ENCODE data around the gene DCLK1. TPM values are rescaled to one million over a fixed set of nuclear protein-coding genes. Genes with fewer than 3 reads are reported as not detected.

DCLK1 gene
- total and polyA plus RNA-seq, 7 experiments from 2014 or later, result not detected

DNA sequence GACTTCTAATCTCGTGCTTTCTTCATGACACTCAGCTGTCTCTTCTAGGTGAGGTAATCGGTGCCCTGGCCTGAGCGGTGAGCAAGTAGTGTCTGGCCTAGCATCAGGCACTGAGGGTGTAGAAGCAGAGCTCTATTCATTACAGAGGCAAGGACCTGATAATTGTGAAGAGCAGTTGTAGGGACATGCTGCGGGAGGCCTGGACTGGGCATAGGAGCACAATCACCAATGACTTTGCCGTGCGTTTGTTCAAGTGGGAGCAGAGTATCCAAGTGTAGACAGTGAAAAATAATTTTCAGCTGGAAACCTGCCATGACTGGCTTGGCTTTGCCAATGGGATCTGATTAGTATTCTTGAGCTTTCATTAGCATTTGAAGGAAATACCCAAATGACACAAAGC, 32.1 kb upstream of the DCLK1 start:
- DNase-seq (no peak), ATAC-seq (no peak)
- Mint-ChIP-seq H3K27me3 (peaks cover 0 to 12% (median 0%) of the 10 kb centered on the region in 5 donors), H3K4me3 (no peak overlapping the region), H3K9me3 (peaks cover 0 to 6% (median 2%) of the 10 kb centered on the region in 11 donors), H3K27ac (no peak overlapping the region), H3K4me1 (no peaks in the 10 kb centered on the region), H3K36me3 (no peaks in the 10 kb centered on the region)
- Histone ChIP-seq H3K36me3 (ENCODE audit: control insufficient read depth in 2 of 3, insufficient read depth in 3 of 3, low read length in 3 of 3) (no peaks in the 10 kb centered on the region), H3K27ac (ENCODE audit: low read depth, low read length) (no peak overlapping the region), H3K4me1 (ENCODE audit: control insufficient read depth in 2 of 2, insufficient read depth in 2 of 2, low read length in 2 of 2) (no peaks in the 10 kb centered on the region), H3K27me3 (ENCODE audit: control insufficient read depth in 2 of 2, insufficient read depth in 2 of 2, low read length in 2 of 2) (no peaks in the 10 kb centered on the region), H3K4me3 (ENCODE audit: low read length) (no peak overlapping the region), H3K9me3 (ENCODE audit: control insufficient read depth in 2 of 3, low read length in 3 of 3) (no peaks in the 10 kb centered on the region)
- POLR2A ChIA-PET, result no interaction called here
- intact Hi-C loops (cut with micrococcal nuclease), result no loop called here
- CTCF ChIA-PET, result interaction anchor here (0.7 kb wide), 1 partner anchor 44 kb away, joined by 4 read pairs; no protein-coding TSS in a partner anchor

DNA sequence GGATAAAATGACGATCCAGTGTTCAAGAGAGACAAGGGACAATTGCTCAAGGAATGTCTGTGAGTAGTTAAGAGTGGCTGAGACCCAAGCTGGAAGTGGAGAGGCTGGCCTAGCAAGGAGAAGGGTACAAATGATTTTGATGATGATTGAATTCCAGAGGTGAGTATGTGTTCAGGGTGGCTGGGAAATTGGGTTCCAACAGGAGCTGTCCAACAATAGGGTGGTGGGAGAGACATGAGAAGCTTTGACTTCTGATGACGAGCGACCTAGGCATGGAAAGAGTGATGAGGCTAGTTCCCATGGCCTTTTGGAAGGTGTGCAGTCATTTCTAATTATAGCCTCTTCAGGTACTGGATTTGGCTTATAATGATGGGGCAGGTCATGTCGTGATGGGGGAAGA, 29.1 kb upstream of the DCLK1 start:
- CTCF ChIA-PET, result no interaction called here

DNA sequence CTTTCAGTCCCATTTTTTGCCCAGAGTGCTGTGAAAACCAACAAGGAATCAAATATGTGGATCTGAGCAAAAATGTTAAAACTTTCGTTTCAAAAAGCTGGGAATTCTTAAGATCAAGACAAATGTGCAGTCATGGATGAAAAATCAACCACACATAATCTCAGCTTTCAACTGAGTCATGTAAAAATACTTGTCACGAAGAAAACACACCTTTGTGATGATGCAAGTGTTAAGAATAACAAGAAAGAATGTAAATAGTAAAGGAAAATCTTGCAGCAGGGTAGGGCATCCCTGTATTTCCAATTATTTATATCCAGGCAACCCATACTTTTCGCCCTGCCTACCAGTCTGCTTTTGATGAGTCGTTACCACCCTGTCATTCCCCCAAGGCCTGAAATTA, 27.4 kb upstream of the DCLK1 start:
- no peak for DNase-seq

More for the DNA sequence above, 29.1 kb upstream of the DCLK1 start:
- Mint-ChIP-seq H3K4me3 (no peak overlapping the region), H3K27me3 (peaks cover 1 to 16% (median 9%) of the 10 kb centered on the region in 5 donors), H3K36me3 (no peaks in the 10 kb centered on the region), H3K27ac (no peak overlapping the region), H3K9me3 (peaks cover 0 to 12% (median 2%) of the 10 kb centered on the region in 11 donors), H3K4me1 (no peaks in the 10 kb centered on the region)
- Histone ChIP-seq H3K27me3 (ENCODE audit: control insufficient read depth in 2 of 2, insufficient read depth in 2 of 2, low read length in 2 of 2) (no peaks in the 10 kb centered on the region), H3K27ac (ENCODE audit: low read depth, low read length) (no peak overlapping the region), H3K4me3 (ENCODE audit: low read length) (no peak overlapping the region), H3K4me1 (ENCODE audit: control insufficient read depth in 2 of 2, insufficient read depth in 2 of 2, low read length in 2 of 2) (no peaks in the 10 kb centered on the region), H3K36me3 (ENCODE audit: control insufficient read depth in 2 of 3, insufficient read depth in 3 of 3, low read length in 3 of 3) (no peaks in the 10 kb centered on the region), H3K9me3 (ENCODE audit: control insufficient read depth in 2 of 3, low read length in 3 of 3) (no peaks in the 10 kb centered on the region)
- ATAC-seq (no peak), DNase-seq (no peak)
- POLR2A ChIA-PET, result no interaction called here
- intact Hi-C loops (cut with micrococcal nuclease), result no loop called here

DNA sequence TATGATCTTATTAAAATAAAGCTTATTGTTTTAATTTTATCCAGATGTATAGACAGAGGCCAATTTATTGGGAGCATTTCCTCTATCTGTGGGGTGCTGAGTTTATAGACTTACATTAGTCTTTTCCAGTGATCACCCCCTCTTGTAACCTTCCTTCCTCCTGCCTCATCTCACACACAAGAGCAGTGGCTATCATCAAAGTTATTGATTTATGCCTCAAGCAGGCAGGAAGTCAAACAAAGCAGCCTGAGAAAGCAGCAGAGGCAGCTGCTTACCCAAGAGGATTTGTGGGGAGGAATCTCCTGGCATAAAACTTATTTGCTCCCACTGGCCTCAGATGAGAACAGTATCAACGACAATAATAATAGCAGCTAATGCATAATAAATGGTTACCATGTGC, 26.3 kb upstream of the DCLK1 start:
- Histone ChIP-seq H3K27ac (ENCODE audit: low read depth, low read length) (no peak overlapping the region), H3K36me3 (ENCODE audit: control insufficient read depth in 2 of 3, insufficient read depth in 3 of 3, low read length in 3 of 3) (no peaks in the 10 kb centered on the region), H3K27me3 (ENCODE audit: control insufficient read depth in 2 of 2, insufficient read depth in 2 of 2, low read length in 2 of 2) (no peaks in the 10 kb centered on the region), H3K4me1 (ENCODE audit: control insufficient read depth in 2 of 2, insufficient read depth in 2 of 2, low read length in 2 of 2) (no peaks in the 10 kb centered on the region), H3K4me3 (ENCODE audit: low read length) (no peak overlapping the region), H3K9me3 (ENCODE audit: control insufficient read depth in 2 of 3, low read length in 3 of 3) (no peaks in the 10 kb centered on the region)
- ChIA-PET POLR2A (no interaction called here), CTCF (no interaction called here)
- peaks cover 13 to 28% (median 23%) of the 10 kb centered on the region in 5 donors for H3K27me3 Mint-ChIP-seq
- ATAC-seq (no peak), DNase-seq (no peak)
- intact Hi-C loops (cut with micrococcal nuclease), result no loop called here
- H3K9me3 Mint-ChIP-seq, result peaks cover 0 to 12% (median 4%) of the 10 kb centered on the region in 11 donors
- H3K4me1 Mint-ChIP-seq, result no peaks in the 10 kb centered on the region
- H3K27ac Mint-ChIP-seq, result no peak overlapping the region
- H3K36me3 Mint-ChIP-seq, result no peaks in the 10 kb centered on the region
- H3K4me3 Mint-ChIP-seq, result no peak overlapping the region

More for the DNA sequence above, 27.4 kb upstream of the DCLK1 start:
- Mint-ChIP-seq H3K36me3 (no peaks in the 10 kb centered on the region), H3K27me3 (peaks cover 12 to 23% (median 18%) of the 10 kb centered on the region in 5 donors), H3K27ac (no peak overlapping the region), H3K4me1 (no peaks in the 10 kb centered on the region), H3K4me3 (no peak overlapping the region), H3K9me3 (peaks cover 0 to 12% (median 5%) of the 10 kb centered on the region in 11 donors)
- no peak overlapping the region for H3K4me3 ChIP-seq (ENCODE audit: low read length)
- no peak for ATAC-seq
- CTCF ChIA-PET, result no interaction called here
- H3K4me1 ChIP-seq (ENCODE audit: control insufficient read depth in 2 of 2, insufficient read depth in 2 of 2, low read length in 2 of 2), result no peaks in the 10 kb centered on the region
- H3K27me3 ChIP-seq (ENCODE audit: control insufficient read depth in 2 of 2, insufficient read depth in 2 of 2, low read length in 2 of 2), result no peaks in the 10 kb centered on the region
- H3K9me3 ChIP-seq (ENCODE audit: control insufficient read depth in 2 of 3, low read length in 3 of 3), result no peaks in the 10 kb centered on the region
- H3K27ac ChIP-seq (ENCODE audit: low read depth, low read length), result no peak overlapping the region
- no peaks in the 10 kb centered on the region for H3K36me3 ChIP-seq (ENCODE audit: control insufficient read depth in 2 of 3, insufficient read depth in 3 of 3, low read length in 3 of 3)
- intact Hi-C loops (cut with micrococcal nuclease), result no loop called here
- POLR2A ChIA-PET, result no interaction called here

DNA sequence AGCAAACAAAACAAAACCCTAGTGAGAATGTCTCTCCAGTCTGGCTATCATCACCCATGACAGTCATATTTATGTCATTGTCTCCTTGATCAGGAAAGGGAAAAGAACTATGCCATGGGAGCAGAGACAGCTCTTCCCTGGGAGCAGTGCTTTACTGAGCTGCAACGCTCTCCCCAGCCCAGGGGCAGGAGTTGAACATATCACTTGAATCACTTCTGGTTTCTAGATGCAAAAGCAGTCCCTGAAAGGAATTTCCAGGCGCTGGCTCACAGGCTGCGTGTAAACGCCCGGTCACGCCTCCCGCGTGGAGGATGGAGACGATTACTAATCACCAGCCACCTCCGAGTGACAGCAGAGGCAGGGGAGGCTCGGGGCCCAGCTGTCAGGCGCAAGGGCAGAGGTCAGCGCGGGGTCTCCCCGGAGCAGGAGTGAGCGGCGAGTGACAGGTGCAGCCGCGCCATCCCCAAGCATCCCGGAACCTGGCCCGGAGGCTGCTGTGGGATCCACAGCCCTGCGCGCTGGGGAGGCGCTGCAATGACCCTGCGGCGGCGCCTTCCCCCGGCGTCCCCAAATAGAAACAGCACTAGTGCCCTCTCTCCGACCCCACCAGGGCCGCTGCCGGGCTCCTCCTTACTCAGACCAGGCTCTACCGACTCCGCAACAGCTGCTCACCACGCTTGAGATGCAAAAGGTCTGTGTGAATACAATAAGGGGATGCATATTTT, 23.5 kb upstream of the DCLK1 start:
- no peaks in the 10 kb centered on the region for H3K9me3 ChIP-seq (ENCODE audit: control insufficient read depth in 2 of 3, low read length in 3 of 3)
- no peaks in the 10 kb centered on the region for H3K4me1 ChIP-seq (ENCODE audit: control insufficient read depth in 2 of 2, insufficient read depth in 2 of 2, low read length in 2 of 2)
- DNase-seq (no peak), ATAC-seq (no peak)
- no peaks in the 10 kb centered on the region for H3K27me3 ChIP-seq (ENCODE audit: control insufficient read depth in 2 of 2, insufficient read depth in 2 of 2, low read length in 2 of 2)
- H3K36me3 ChIP-seq (ENCODE audit: control insufficient read depth in 2 of 3, insufficient read depth in 3 of 3, low read length in 3 of 3), result no peaks in the 10 kb centered on the region
- Mint-ChIP-seq H3K27me3 (peaks cover 13 to 28% (median 23%) of the 10 kb centered on the region in 5 donors), H3K9me3 (peaks cover 0 to 21% (median 6%) of the 10 kb centered on the region in 11 donors), H3K27ac (peak overlapping the region in 1 of 9 donors; percentile 42), H3K4me3 (no peak overlapping the region), H3K4me1 (no peaks in the 10 kb centered on the region), H3K36me3 (no peaks in the 10 kb centered on the region)
- CTCF ChIA-PET, result no interaction called here
- H3K27ac ChIP-seq (ENCODE audit: low read depth, low read length), result no peak overlapping the region
- intact Hi-C loops (cut with micrococcal nuclease), result no loop called here
- POLR2A ChIA-PET, result no interaction called here
- no peak overlapping the region for H3K4me3 ChIP-seq (ENCODE audit: low read length)

DNA sequence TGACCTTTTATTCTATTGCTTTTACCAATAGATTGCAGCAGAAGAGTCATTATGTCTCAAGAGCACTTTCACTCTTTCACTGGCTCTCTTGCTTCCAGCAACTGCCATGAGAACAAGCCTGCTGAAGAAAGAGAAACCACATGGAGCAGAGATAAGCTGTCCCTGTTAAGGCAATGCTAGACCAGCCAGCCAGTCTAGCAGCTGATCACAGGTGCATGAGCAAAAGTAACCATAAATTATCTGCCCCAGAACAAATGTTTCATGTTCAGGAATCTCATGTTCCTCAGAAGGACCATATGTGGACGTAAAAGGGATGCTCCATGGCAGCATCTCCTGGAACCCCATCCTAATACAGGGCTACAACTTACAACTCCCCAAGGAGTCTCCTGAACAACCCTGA, 20.4 kb upstream of the DCLK1 start:
- Mint-ChIP-seq H3K27ac (no peak overlapping the region), H3K27me3 (peaks cover 13 to 32% (median 23%) of the 10 kb centered on the region in 5 donors), H3K4me1 (no peaks in the 10 kb centered on the region), H3K36me3 (no peaks in the 10 kb centered on the region), H3K9me3 (peaks cover 0 to 28% (median 6%) of the 10 kb centered on the region in 11 donors), H3K4me3 (no peak overlapping the region)
- no peak for ATAC-seq
- Histone ChIP-seq H3K27me3 (ENCODE audit: control insufficient read depth in 2 of 2, insufficient read depth in 2 of 2, low read length in 2 of 2) (no peaks in the 10 kb centered on the region), H3K36me3 (ENCODE audit: control insufficient read depth in 2 of 3, insufficient read depth in 3 of 3, low read length in 3 of 3) (no peaks in the 10 kb centered on the region), H3K4me1 (ENCODE audit: control insufficient read depth in 2 of 2, insufficient read depth in 2 of 2, low read length in 2 of 2) (no peaks in the 10 kb centered on the region), H3K27ac (ENCODE audit: low read depth, low read length) (no peak overlapping the region), H3K9me3 (ENCODE audit: control insufficient read depth in 2 of 3, low read length in 3 of 3) (no peaks in the 10 kb centered on the region), H3K4me3 (ENCODE audit: low read length) (no peak overlapping the region)
- CTCF ChIA-PET, result no interaction called here
- intact Hi-C loops (cut with micrococcal nuclease), result no loop called here
- POLR2A ChIA-PET, result no interaction called here
- no peak for DNase-seq

DNA sequence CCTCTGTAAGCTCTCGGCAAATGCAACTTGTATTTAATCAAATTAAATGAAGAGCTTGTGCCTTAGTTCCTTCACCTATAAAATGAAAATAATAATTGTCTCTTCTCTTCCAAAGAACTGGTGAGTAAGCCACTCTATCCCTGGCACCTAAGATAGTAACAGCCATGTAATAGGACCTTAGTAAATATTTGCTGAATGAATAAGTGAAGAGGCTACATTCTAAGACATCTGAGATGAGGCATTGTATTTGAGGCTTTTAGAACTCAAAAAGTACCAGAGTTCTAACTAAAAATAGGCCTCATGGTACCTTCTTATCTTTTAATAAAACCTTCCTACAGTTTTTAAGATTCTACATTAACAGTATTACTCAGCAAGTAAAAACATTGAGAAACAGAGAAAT, 17.3 kb upstream of the DCLK1 start:
- DNase-seq (no peak), ATAC-seq (no peak)
- H3K27me3 Mint-ChIP-seq, result peaks cover 0 to 8% (median 4%) of the 10 kb centered on the region in 5 donors
- ChIA-PET CTCF (no interaction called here), POLR2A (no interaction called here)
- no peak overlapping the region for H3K27ac Mint-ChIP-seq
- no peaks in the 10 kb centered on the region for H3K36me3 ChIP-seq (ENCODE audit: control insufficient read depth in 2 of 3, insufficient read depth in 3 of 3, low read length in 3 of 3)
- no peaks in the 10 kb centered on the region for H3K9me3 ChIP-seq (ENCODE audit: control insufficient read depth in 2 of 3, low read length in 3 of 3)
- no peaks in the 10 kb centered on the region for H3K4me1 ChIP-seq (ENCODE audit: control insufficient read depth in 2 of 2, insufficient read depth in 2 of 2, low read length in 2 of 2)
- H3K4me3 Mint-ChIP-seq, result no peak overlapping the region
- no peak overlapping the region for H3K4me3 ChIP-seq (ENCODE audit: low read length)
- H3K27ac ChIP-seq (ENCODE audit: low read depth, low read length), result no peak overlapping the region
- H3K4me1 Mint-ChIP-seq, result no peaks in the 10 kb centered on the region
- no peaks in the 10 kb centered on the region for H3K27me3 ChIP-seq (ENCODE audit: control insufficient read depth in 2 of 2, insufficient read depth in 2 of 2, low read length in 2 of 2)
- peaks cover 0 to 24% (median 4%) of the 10 kb centered on the region in 11 donors for H3K9me3 Mint-ChIP-seq
- intact Hi-C loops (cut with micrococcal nuclease), result no loop called here
- no peaks in the 10 kb centered on the region for H3K36me3 Mint-ChIP-seq
